CD1c-positive myeloid dendritic cell (primary cell): ENCODE results near the gene P2RY6.

Experiments
- DNase-seq: peaks from one replicate; pipeline ENCODE4 v3.0.0-alpha.2; 2016; ENCODE audit errors: extremely low spot score

The P2RY6 gene

GRCh38 chr11:73315293-73316020 is 43.3 kb downstream of the P2RY6 start:
- DNase-seq = no peak

DNA sequence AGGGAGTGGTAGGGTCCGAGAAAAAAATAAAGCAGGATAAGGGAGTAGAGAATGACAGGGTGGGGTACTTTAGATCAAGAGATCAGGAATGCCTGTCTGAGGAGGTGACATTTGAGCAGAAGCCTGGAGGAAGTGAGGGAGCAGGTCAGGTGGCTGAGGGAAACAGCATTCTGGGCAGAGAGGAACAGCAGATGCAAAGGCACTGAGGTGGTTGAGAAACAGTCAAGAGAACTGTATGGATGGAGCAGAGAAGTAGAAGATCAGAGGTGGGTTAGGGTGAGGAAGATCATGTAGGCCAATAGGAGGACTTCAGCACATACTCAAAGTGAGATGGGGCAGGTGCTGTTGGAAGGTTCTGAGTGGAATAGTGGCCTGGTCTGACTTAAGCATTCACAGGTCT is 44.3 kb downstream of the P2RY6 start:
- no peak for DNase-seq

DNA sequence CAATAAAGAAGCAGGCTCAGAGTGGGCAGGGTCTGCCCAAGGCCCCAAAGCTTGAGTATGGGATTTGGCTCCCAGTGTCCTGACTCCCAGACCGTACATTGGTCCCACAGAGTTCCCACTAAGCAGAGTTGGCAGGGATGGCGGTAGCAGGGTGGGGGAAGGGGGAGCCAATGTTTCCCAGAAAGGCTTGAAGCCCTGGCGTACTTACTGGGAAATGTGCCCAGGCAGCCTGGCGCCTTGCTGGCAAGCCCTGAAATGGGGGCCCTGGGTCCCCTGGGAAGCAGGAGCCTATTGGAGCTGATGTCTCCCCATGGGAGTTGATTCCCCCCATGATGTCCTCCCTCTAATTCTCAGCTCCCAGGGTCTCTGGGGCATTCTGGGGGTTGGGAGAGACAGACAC is 45.2 kb downstream of the P2RY6 start:
- no peak for DNase-seq

- DNase-seq = no peak
Observed at GRCh38 chr11:73317803-73318202, 45.7 kb downstream of the P2RY6 start.

GRCh38 chr11:73318501-73319011 is 46.4 kb downstream of the P2RY6 start:
- no peak for DNase-seq

DNA sequence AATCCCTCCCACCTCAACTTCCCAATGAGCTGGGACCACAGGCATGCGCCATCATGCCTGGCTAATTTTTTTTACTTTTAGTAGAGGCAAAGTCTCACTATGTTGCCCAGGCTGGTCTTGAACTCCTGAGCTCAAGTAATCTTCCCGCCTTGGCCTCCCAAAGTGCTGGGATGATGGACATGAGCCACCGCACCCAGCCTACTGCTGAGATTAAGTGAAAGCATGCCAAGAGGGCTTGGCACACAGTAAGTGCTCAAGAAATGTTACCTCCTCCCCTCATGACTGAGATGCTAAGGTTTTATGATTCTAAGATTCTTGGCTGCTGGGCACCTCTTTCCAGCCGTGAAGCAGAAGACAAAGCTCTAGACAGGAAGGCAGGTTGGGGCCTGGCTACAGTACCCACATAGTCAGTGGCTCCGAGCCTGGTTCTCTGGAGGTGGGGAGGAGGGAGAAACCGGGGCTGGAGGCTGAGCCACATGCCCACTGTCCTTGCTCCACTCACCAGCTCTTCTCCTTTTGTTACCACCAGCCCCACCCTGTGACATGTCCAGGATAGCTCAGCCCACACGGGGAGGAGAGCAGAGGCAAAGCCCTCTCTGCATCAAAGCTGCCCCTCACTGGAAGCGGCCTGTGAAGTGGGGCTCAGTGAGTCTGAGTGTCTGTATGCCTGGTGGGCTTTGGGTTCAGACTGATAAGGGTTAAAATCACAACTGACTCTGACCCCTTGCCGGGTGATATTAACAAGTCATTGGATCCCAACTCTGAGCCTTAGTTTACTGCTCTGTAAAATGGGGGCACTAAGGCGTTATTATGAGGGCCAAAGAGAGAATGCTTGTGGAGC is 48.8 kb downstream of the P2RY6 start:
- DNase-seq = no peak

DNA sequence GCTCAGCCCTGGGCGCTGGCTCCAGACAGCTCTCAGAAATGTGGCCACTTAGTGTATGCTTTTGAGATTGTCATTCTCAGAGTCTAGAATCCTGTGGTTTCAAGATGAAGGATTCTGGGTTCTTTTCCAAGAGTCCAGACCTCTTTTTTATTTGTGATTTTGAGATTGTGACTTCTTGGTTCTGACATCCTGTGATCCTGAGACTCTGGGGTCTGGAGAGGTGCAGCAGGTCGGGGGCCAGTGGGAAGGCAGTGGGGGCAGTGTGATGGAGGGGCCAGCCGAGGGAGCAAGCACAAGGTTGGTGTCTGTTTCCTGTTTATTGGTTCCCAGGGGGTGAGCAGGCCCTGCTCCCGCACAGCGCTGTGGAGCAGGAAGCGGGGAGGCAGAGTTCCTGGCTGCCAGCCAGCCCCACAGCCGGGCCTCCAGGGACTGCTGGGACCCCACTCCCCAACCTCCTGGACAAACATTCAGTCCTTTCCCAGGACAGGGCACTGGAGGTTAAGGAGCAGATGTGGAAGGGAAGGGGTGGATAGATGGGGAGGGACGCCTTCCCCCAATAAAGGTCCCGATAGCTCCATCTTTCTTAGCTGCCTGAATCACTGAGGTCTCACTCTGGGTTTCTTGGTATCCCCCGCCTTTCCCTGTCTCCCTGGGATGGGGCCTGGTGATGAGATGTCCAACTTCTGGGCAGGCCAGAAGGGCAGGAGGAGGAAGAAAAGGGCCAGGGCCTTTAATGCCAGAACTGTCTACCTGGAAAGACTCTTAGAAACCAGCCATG is 49.7 kb downstream of the P2RY6 start:
- no peak for DNase-seq

DNA sequence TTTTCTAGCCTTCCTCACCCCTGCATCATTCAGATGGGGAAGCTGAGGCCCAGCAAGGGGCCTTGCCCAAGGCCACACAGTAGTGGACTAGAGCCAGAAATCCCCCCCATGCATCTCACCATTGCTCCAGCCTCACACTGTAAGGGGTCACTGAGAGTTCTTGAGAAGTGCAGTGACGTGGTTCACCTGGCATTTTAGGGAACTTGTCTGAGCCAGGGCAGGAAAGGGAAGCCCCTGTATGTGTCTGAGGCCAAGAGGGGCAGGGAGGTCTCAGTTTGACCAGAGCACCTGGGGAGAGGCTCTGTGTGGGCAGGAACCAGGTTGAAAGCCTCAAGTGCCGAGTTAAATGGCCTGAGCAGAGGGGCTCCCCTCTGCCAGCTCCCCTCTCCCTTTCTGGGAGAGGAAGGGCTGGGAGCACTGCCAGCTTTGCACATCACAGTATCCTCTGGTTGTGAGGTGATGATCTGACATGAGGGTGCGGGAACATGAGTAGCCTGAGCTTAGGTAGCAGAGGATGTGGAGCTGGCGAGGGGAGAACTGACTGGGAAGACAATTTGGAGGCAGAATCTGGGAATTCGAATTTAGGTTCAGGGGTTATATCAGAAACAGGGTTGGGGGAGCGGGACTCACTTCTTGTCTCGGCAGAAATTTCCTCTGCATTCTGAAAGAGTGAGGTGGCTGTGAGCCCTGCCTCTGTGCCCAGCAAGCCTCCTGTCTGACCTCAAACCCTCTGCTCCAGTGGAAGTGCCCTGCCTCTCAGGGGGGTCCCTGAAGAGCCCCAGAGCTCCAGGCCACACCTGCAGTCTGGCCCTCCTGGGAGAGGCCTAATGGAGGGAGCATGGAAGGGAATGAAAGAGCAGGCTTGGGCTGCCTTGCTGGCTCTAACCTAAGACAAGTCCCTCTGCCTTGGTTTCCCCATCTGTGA is 50.5 kb downstream of the P2RY6 start:
- DNase-seq = no peak

DNA sequence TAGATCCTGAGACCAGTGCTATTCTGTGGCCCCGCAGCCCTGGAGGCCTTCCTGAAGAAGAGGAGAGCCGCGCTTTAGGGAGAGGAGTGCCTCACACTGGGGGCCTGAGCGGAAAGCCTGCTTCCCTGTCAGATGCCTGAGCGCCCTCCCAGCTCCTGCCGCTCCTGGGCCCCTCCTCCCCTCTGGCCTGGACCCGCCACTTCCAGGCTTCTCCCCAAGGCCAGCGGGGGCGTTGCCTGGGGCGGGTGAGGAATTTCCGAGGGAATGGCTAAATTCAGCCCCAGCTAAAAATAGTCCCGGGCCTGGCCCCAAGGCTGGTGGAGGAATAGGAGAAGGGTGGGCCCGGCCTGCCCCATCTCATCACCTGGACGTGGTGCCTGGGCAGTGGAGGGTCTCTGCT is 51.3 kb downstream of the P2RY6 start:
- DNase-seq = no peak

DNA sequence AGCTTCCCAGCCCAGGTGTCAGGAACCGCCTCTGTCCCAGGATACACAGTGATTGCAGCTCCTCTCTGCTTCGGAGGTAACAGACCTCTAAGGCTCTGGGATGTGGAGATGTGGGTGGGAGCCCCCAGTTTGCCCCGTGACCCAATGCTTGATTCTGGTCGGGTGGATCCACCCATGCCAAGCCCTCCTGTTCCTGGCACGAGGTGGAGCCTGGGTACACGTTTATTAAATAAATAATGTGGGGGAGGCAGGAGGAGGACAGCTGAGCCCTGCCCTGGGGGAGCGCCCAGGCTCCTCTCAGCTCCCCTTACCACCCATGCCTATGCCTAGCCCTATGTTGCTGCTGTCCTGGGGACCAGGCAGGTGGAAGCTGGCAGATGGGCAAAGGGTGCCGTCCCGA is 52.0 kb downstream of the P2RY6 start:
- DNase-seq = no peak

GRCh38 chr11:73324665-73325035 is 52.5 kb downstream of the P2RY6 start:
- DNase-seq = no peak

DNA sequence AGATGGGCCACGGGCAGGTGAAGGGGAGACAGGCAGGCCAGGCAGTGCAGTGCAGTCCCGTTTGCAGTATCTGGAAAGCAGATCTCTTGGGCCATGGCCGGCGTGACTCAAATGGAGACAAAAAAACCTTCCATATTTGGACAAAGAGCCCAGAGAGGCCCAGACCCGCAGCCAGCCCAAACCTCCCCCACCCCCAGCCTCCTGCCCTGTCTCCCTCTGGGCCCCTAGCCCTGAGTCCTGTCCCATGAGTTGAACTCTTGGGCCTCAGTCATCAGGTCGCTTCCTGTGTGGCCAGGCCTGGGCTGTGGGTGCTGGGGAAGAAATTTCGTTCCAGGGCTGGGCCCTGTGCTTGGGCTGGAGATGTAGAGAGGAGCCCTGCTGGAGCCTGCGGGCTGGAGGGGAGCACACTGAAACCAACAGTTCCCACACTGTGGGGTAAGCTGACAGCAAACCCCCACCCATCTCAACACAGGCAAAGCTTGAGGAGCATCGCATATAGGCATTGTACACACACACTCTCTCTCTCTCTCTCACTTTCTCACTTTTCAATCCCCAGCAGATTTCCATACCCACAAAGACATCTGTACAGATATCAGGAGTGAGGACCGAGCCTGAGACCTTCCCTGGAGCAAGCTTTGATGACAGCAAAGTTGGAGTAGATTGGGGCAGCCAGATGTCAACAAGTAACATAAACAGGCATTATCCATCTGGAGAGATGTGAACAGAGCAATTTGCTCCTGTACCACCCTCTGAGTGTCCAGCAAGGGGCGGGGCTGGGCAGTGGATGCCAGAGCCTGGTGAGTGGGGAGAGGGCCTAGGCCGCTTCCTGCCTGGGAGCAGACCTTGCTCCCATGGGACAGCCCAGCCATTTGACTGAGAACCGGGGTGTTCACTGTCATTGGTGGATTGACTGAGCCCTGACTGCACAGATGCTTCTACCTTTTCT is 53.2 kb downstream of the P2RY6 start:
- DNase-seq = no peak

GRCh38 chr11:73326929-73327811 is 55.0 kb downstream of the P2RY6 start:
- no peak for DNase-seq

DNA sequence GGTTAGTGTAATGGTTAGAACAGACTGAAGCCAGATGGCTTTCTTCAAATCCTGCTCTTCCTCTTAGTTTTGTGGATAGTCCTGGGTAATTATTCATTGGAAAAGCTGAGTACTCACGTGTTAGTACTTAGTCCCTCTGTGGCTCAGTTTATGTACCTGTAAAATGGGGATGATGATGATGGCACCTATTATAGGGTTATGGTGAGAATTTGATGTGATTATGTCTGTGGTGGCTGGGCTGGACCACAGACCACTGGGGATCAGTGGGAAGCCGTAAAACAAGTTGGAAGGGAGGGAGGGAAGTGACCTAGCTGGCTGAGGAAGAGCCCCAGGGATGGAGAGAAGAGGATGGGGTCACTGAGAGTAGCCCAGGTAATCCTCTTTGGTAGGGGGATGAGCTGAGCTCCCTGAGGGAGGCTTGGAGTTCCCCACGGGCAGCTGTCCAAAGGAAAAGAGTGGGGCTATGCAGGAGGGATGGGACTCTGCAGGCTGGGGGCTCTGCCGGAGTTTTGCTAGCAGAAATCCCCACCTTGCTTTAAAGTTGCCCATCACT is 55.8 kb downstream of the P2RY6 start:
- no peak for DNase-seq

- no peak for DNase-seq
Observed at GRCh38 chr11:73330569-73331093, 58.5 kb downstream of the P2RY6 start.

DNA sequence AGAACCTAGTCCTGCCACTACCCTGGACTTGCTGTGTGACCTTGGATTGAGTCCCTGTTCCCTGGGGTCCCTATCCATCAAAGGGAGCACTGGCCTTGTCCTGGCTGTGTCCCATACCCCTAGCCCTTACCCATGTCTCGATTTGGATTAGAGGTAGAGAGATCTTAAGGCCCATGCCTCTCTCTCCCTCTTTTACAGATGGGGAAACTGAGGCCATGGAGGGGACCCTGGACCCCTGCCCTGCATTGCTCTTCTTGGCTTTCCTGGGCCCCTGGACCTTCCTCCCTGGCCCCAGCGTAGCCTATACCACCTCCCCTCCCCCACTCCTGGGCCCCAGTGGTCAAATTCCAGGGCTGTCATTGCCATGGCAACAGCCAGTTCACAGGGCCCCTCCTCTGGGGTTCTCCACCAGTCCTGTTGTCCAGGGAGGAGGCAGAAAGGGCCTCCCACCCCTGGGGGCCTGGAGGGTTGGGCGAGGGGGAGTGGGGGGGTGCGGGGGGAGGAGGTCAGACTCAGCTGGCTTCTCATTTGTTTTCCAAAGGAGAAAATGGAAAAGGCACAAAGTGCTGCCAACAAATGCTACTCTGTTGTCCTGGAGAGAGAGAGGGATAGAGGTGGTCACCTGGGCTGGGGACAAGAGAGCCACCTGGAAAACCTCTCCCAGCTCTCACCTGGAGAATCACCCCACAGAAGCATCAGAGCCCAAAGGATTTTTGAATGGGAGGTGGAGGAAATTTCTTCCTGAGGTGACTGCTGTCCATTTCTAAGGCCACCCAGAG is 59.2 kb downstream of the P2RY6 start:
- no peak for DNase-seq

DNA sequence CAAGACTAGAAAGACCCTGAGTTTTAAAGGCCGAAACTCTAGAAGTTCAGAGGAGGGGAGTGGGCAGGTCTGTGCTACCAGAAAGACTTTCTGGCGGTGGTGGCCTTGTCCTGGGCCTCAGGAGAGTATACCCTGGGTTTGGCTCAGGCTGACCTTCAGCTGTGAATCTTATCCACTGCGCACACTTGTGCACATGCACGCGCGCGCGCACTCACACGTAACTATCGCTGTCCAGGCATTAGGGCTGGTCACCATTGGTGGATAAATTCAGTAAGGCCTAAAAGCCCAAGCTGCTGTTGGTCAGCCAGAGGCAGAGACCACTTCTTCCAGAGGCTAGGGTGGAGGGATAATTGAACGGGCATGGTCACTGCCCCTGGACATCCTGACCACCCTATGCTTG is 61.0 kb downstream of the P2RY6 start:
- DNase-seq = no peak
